HEK293T (cell line): ENCODE measurements around the gene RABGGTB.
"Not testable (repeated sequence)": the region's sequence is repeated elsewhere in the genome, so short reads cannot be mapped to it uniquely, and the experiment has no call there.

Experiments
- CTCF ChIA-PET: fragments of 350-600 bp; formaldehyde crosslinking; extraction: SDS; loops from one replicate; lab custom pipeline; 2021; ENCODE audit warnings: antibody characterized with exemption, inconsistent platforms; lab: Yijun Ruan, JAX
- POLR2A ChIA-PET: fragments of 350-600 bp; formaldehyde crosslinking; extraction: SDS; loops from one replicate; lab custom pipeline; 2020; ENCODE audit warnings: antibody characterized with exemption, inconsistent platforms; lab: Yijun Ruan, JAX
- DNase-seq: peaks from one replicate; pipeline ENCODE4 v3.0.0; 2012; ENCODE audit warnings: mixed read lengths; ENCODE audit errors: extremely low spot score
- ARNT ChIP-seq: fragments of 450-650 bp; IDR thresholded peaks from 2 replicates; pipeline ENCODE4 v1.6.1; 2017; ENCODE audit warnings: mild to moderate bottlenecking
- BHLHE40 ChIP-seq: fragments of 450-650 bp; IDR thresholded peaks from 2 replicates; pipeline ENCODE4 v1.6.1; 2016; ENCODE audit warnings: mild to moderate bottlenecking, moderate library complexity, borderline replicate concordance
- CTBP1 ChIP-seq: fragments of 450-650 bp; IDR thresholded peaks from 2 replicates; pipeline ENCODE4 v1.6.1; 2016; ENCODE audit warnings: borderline replicate concordance
- ELF4 ChIP-seq: fragments of 450-650 bp; IDR thresholded peaks from 2 replicates; pipeline ENCODE4 v1.6.1; 2017; ENCODE audit warnings: antibody characterized with exemption
- FOXA1 ChIP-seq: fragments of 450-650 bp; IDR thresholded peaks from 2 replicates; pipeline ENCODE4 v1.6.1; 2016; ENCODE audit warnings: mild to moderate bottlenecking
- FOXK2 ChIP-seq: fragments of 450-650 bp; IDR thresholded peaks from 2 replicates; pipeline ENCODE4 v1.6.1; 2016; ENCODE audit warnings: mild to moderate bottlenecking
- FOXM1 ChIP-seq: fragments of 450-650 bp; IDR thresholded peaks from 2 replicates; pipeline ENCODE4 v1.6.1; 2017; ENCODE audit warnings: mild to moderate bottlenecking, borderline replicate concordance
- HDGF ChIP-seq: fragments of 450-650 bp; IDR thresholded peaks from 2 replicates; pipeline ENCODE4 v1.6.1; 2017; ENCODE audit warnings: antibody characterized with exemption, borderline replicate concordance
- L3MBTL2 ChIP-seq: fragments of 450-650 bp; conservative IDR thresholded peaks from 2 replicates; pipeline ENCODE4 v1.6.1; 2016; ENCODE audit warnings: mild to moderate bottlenecking
- LEF1 ChIP-seq: fragments of 450-650 bp; IDR thresholded peaks from 2 replicates; pipeline ENCODE4 v1.6.1; 2017; ENCODE audit warnings: mild to moderate bottlenecking, borderline replicate concordance
- NFRKB ChIP-seq: fragments of 450-650 bp; IDR thresholded peaks from 2 replicates; pipeline ENCODE4 v1.6.1; 2016; ENCODE audit warnings: mild to moderate bottlenecking, moderate library complexity
- PKNOX1 ChIP-seq: fragments of 450-650 bp; IDR thresholded peaks from 2 replicates; pipeline ENCODE4 v1.6.1; 2016
- SP1 ChIP-seq: fragments of 450-650 bp; IDR thresholded peaks from 2 replicates; pipeline ENCODE4 v1.6.1; 2017
- SUZ12 ChIP-seq: fragments of 450-650 bp; IDR thresholded peaks from 2 replicates; pipeline ENCODE4 v1.6.1; 2016; ENCODE audit warnings: mild to moderate bottlenecking
- TARDBP ChIP-seq: fragments of 450-650 bp; IDR thresholded peaks from 2 replicates; pipeline ENCODE4 v1.6.1; 2016
- ZNF384 ChIP-seq: fragments of 450-650 bp; IDR thresholded peaks from 2 replicates; pipeline ENCODE4 v1.6.1; 2016

Gene RABGGTB

GRCh38 chr1:75808921-75809320, 22.9 kb downstream of the RABGGTB start:
- no peak for TF ChIP-seq ARNT
- TF ChIP-seq FOXA1, result no peak
- DNase-seq, result no peak
- POLR2A ChIA-PET, result no interaction called here
- CTCF ChIA-PET, result interaction anchor here (0.7 kb wide), 1 partner anchor 12 kb away, joined by 6 read pairs; the partner anchor contains the start of gene MSH4

DNA sequence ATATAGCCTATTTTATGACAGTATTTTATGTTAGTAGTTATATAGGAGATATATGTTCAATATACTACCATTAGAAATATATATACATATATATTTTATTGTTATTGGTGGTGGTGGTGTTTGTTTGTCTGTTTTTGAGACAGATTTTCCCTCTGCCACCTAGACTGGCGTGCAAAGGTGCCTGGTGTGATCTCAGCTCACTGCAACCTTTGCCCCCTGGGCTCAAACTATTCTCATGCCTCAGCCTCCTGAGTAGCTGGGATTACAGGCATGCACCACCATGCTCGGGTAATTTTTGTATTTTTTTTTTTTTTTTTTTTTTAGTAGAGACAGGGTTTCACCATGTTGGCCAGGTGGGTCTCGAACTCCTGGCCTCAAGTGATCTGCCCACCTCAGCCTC, 24.1 kb downstream of the RABGGTB start:
- CTCF ChIA-PET, POLR2A ChIA-PET, DNase-seq: not testable (repeated sequence)

GRCh38 chr1:75811211-75811981, 25.3 kb downstream of the RABGGTB start:
- CTCF ChIA-PET, result no interaction called here
- POLR2A ChIA-PET, result interaction anchor here (0.9 kb wide), 1 partner anchor 25 kb away, joined by 3 read pairs; the partner anchor contains the start of gene RABGGTB
- DNase-seq, result no peak
- TF ChIP-seq L3MBTL2 (no peak), NFRKB (no peak), FOXA1 (no peak), FOXK2 (no peak), SUZ12 (no peak), TARDBP (no peak), LEF1 (no peak), PKNOX1 (no peak), ZNF384 (no peak), CTBP1 (no peak), ARNT (no peak), HDGF (no peak), FOXM1 (no peak)

DNA sequence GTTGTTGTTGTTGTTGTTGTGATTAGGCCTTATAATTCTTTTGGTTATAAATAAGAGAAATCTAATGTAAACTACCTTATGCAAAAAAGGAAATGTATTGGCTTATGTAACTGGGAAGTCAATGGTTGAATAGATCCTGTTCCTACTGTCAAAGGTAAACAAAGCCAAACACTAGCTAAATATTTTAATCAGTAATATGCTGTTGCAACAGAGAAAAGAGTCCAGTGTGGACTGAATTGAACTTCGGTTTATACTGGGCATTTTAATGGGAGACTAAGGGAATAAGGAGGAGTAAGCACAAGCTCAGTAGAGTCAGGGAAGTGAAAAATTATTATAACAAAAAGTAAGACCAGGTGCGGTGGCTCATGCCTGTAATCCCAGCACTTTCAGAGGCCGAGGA, 26.0 kb downstream of the RABGGTB start:
- ChIA-PET POLR2A (interaction anchor here (0.9 kb wide), 1 partner anchor 26 kb away, joined by 3 read pairs; the partner anchor contains the start of gene RABGGTB), CTCF (no interaction called here)
- DNase-seq, result no peak
- TF ChIP-seq ARNT, result no peak

- CTCF ChIA-PET, POLR2A ChIA-PET, DNase-seq: not testable (repeated sequence)
Observed at GRCh38 chr1:75823596-75823995, 37.5 kb downstream of the RABGGTB start.

GRCh38 chr1:75836528-75837100, 50.6 kb downstream of the RABGGTB start:
- TF ChIP-seq CTBP1 (no peak), FOXK2 (no peak), L3MBTL2 (no peak), FOXM1 (no peak), ELF4 (no peak), NFRKB (no peak), BHLHE40 (no peak), TARDBP (no peak), SUZ12 (no peak), LEF1 (no peak)
- CTCF ChIA-PET, result no interaction called here
- POLR2A ChIA-PET, result no interaction called here
- no peak for DNase-seq

DNA sequence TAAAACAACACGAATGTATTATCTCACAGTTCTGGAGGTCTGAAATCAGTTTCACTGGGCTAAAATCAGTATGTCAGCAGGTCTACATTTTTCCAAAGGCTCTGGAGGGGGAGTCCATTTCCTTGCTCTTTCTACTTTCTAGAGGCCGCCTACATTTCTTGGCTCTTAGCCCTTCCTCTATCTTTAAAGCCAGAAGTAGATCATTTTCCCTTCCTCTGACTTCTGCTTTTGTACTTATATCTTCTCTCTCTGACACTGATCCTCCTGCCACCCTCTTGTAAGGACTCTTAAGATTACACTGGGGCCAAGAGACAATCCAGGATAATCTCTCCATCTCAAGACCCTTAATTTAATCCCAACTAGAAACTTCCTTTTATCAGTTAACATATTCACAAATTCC, 52.0 kb downstream of the RABGGTB start:
- TF ChIP-seq CTBP1, result no peak
- TF ChIP-seq SP1, result no peak
- TF ChIP-seq FOXK2, result no peak
- TF ChIP-seq BHLHE40, result no peak
- TF ChIP-seq PKNOX1, result no peak
- no peak for TF ChIP-seq FOXA1
- TF ChIP-seq ELF4, result no peak
- TF ChIP-seq SUZ12, result no peak
- TF ChIP-seq TARDBP, result no peak
- no peak for TF ChIP-seq LEF1
- TF ChIP-seq ARNT, result no peak
- no peak for TF ChIP-seq NFRKB
- no peak for TF ChIP-seq ZNF384
- TF ChIP-seq L3MBTL2, result no peak
- no peak for TF ChIP-seq FOXM1
- TF ChIP-seq HDGF, result no peak
- DNase-seq, result no peak
- ChIA-PET CTCF (no interaction called here), POLR2A (no interaction called here)

DNA sequence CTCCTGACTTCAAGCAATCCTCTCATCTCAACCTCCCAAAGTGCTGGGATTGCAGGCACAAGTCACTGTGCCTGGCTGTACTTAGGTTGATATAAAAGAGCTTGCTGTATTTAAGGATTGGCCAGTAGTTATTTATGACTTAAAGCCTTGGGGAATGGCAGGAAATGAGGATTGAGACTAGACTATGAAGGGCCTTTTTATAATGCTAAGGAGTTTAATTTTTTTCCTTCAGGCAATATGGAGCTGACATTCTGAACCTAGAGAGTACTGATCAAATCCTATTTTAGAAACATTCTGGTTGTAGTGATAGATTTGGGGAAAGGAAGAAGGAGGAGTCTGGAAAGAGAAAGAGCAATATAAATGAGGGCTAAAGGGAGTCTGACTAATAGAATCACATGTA, 55.4 kb downstream of the RABGGTB start:
- CTCF ChIA-PET, result no interaction called here
- TF ChIP-seq FOXA1 (no peak), FOXM1 (no peak), ZNF384 (no peak), HDGF (no peak), FOXK2 (no peak), SP1 (no peak), ELF4 (no peak), SUZ12 (no peak), ARNT (no peak), LEF1 (no peak), PKNOX1 (no peak), NFRKB (no peak), L3MBTL2 (no peak), BHLHE40 (no peak)

More for the DNA sequence above, 55.4 kb downstream of the RABGGTB start:
- DNase-seq, result no peak
- POLR2A ChIA-PET, result no interaction called here
